Muscle of leg (tissue), 16 donors: ENCODE results near the gene PIP4K2A. TPM values are rescaled to one million over a fixed set of nuclear protein-coding genes. Genes with fewer than 3 reads are reported as not detected.
"Not testable (repeated sequence)": the region's sequence is repeated elsewhere in the genome, so short reads cannot be mapped to it uniquely, and the experiment has no call there.

Experiments used
- DNase-seq: peaks from one replicate; pipeline ENCODE4 v3.0.0; 2013
- H3K27ac ChIP-seq: one replicate; pipeline ENCODE4 v1.5.1; 2013; ENCODE audit warnings: mild to moderate bottlenecking, low read length, control low read depth
- H3K27me3 ChIP-seq: one replicate; pipeline ENCODE4 v1.6.1; 2013; ENCODE audit warnings: low read length; ENCODE audit not compliant: control insufficient read depth, insufficient read depth
- H3K36me3 ChIP-seq: one replicate; pipeline ENCODE4 v1.6.1; 2013; ENCODE audit warnings: low read length; ENCODE audit not compliant: control insufficient read depth, insufficient read depth
- H3K4me1 ChIP-seq: one replicate; pipeline ENCODE4 v1.6.1; 2013; ENCODE audit warnings: low read length; ENCODE audit not compliant: control insufficient read depth, insufficient read depth
- H3K4me3 ChIP-seq: one replicate; pipeline ENCODE4 v1.5.1; 2013; ENCODE audit warnings: low read length, control low read depth
- H3K9me3 ChIP-seq: replicated peaks from 2 replicates; pipeline ENCODE4 v1.6.1; 2013; ENCODE audit warnings: low read depth, low read length; ENCODE audit not compliant: control insufficient read depth
- WGBS: methylation state at CpG from one replicate; pipeline ENCODE4 v1.1.5; 2013; ENCODE audit warnings: missing lambda C conversion rate; ENCODE audit not compliant: insufficient coverage; 5-methylcytosine and 5-hydroxymethylcytosine counted together
- long read RNA-seq, 11 donors: transcript quantifications; one replicate each; lab custom pipeline, GENCODE V29; 2026
- polyA plus RNA-seq, 8 donors: library from polyadenylated mRNA; unstranded; fragments of 120-200 nt; gene quantifications; one replicate each; pipeline versions ENCODE4 v1.2.1 to v1.2.3, GENCODE V29; 2013; ENCODE audit warnings: inconsistent platforms in 1 of 8, low replicate concordance in 1 of 8; ENCODE audit not compliant: insufficient read length in 8 of 8, insufficient read depth in 1 of 8
- total RNA-seq: library from RNA; stranded (reverse); fragments of 120-200 nt; gene quantifications from one replicate; pipeline ENCODE4 v1.2.4, GENCODE V29; 2013

PIP4K2A gene
- total RNA-seq (18.3 TPM), polyA plus RNA-seq (10 to 100 TPM; 15.4 to 22.4 (median 17.9) TPM)
- long read RNA-seq, donor 1, partial matches to known transcripts, result 0 of 2 reads
- long read RNA-seq, donor 1, other reads (novel, unspliced or antisense), result 0 of 2 reads
- long read RNA-seq, donor 2, result 0 reads
- long read RNA-seq, donor 3, partial matches to known transcripts, result 0 of 4 reads
- long read RNA-seq, donor 3, other reads (novel, unspliced or antisense), result 0 of 4 reads
- long read RNA-seq, donor 4, partial matches to known transcripts, result 0 of 4 reads
- long read RNA-seq, donor 4, other reads (novel, unspliced or antisense), result 0 of 4 reads
- long read RNA-seq, donor 5, transcript PIP4K2A-202 (10 exons, 3,802 nt), result major isoform, 6 of 6 reads
- long read RNA-seq, donor 5, partial matches to known transcripts, result 0 of 6 reads
- long read RNA-seq, donor 5, other reads (novel, unspliced or antisense), result 0 of 6 reads
- long read RNA-seq, donor 6, partial matches to known transcripts, result 0 of 4 reads
- long read RNA-seq, donor 6, other reads (novel, unspliced or antisense), result 0 of 4 reads
- long read RNA-seq, donor 7, partial matches to known transcripts, result 0 of 4 reads
- long read RNA-seq, donor 7, other reads (novel, unspliced or antisense), result 0 of 4 reads
- long read RNA-seq, donor 8, partial matches to known transcripts, result 0 of 4 reads
- long read RNA-seq, donor 8, other reads (novel, unspliced or antisense), result 0 of 4 reads
- long read RNA-seq, donor 9, partial matches to known transcripts, result 0 of 3 reads
- long read RNA-seq, donor 9, other reads (novel, unspliced or antisense), result 0 of 3 reads
- long read RNA-seq, donor 10, transcript PIP4K2A-202 (10 exons, 3,802 nt), result major isoform, 6 of 6 reads
- long read RNA-seq, donor 10, partial matches to known transcripts, result 0 of 6 reads
- long read RNA-seq, donor 10, other reads (novel, unspliced or antisense), result 0 of 6 reads
- long read RNA-seq, donor 11, partial matches to known transcripts, result 0 of 1 reads
- long read RNA-seq, donor 11, other reads (novel, unspliced or antisense), result 0 of 1 reads

GRCh38 chr10:22714479-22715289, at the start of gene PIP4K2A:
PIP4K2A (minus strand) TSS chr10:22714578; CDS start chr10:22714326, 252 bp downstream.
- DNase-seq, result peak; percentile 91
- H3K4me3 ChIP-seq, result peak within 1 kb of the TSS; percentile 92
- H3K4me1 ChIP-seq, result peaks cover 13% of the 10 kb centered on the region
- WGBS, result 6% methylated on average over 83 of the region's 83 CpGs
- peak within 1 kb of the TSS; percentile 88 for H3K27ac ChIP-seq
- no peaks in the 10 kb centered on the region for H3K27me3 ChIP-seq
- no peaks in the 10 kb centered on the region for H3K36me3 ChIP-seq
- H3K9me3 ChIP-seq, result no peaks in the 10 kb centered on the region

GRCh38 chr10:22761569-22762220, 47.3 kb upstream of the PIP4K2A start:
- WGBS, result no CpG with 5 or more reads among the region's 1 CpG
- DNase-seq, result no peak
- no peak overlapping the region for H3K4me3 ChIP-seq
- H3K36me3 ChIP-seq, result no peaks in the 10 kb centered on the region
- H3K4me1 ChIP-seq, result no peaks in the 10 kb centered on the region
- no peak overlapping the region for H3K27ac ChIP-seq
- no peaks in the 10 kb centered on the region for H3K27me3 ChIP-seq
- H3K9me3 ChIP-seq, result no peaks in the 10 kb centered on the region

- H3K36me3 ChIP-seq, result no peaks in the 10 kb centered on the region
- H3K27ac ChIP-seq, result no peak overlapping the region
- H3K4me1 ChIP-seq, result no peaks in the 10 kb centered on the region
- no peak overlapping the region for H3K4me3 ChIP-seq
- no peaks in the 10 kb centered on the region for H3K27me3 ChIP-seq
- no peak for DNase-seq
- H3K9me3 ChIP-seq, result no peaks in the 10 kb centered on the region
Observed at GRCh38 chr10:22760025-22760424, 45.6 kb upstream of the PIP4K2A start.

- H3K4me1 ChIP-seq, result no peaks in the 10 kb centered on the region
- no peaks in the 10 kb centered on the region for H3K36me3 ChIP-seq
- no CpG with 5 or more reads among the region's 6 CpGs for WGBS
- no peak for DNase-seq
- H3K4me3 ChIP-seq, result no peak overlapping the region
- H3K27me3 ChIP-seq, result no peaks in the 10 kb centered on the region
- H3K9me3 ChIP-seq, result no peaks in the 10 kb centered on the region
- H3K27ac ChIP-seq, result no peak overlapping the region
Observed at GRCh38 chr10:22758867-22759266, 44.5 kb upstream of the PIP4K2A start.

GRCh38 chr10:22754296-22754695, 39.9 kb upstream of the PIP4K2A start:
- no CpG with 5 or more reads among the region's 4 CpGs for WGBS
- Histone ChIP-seq H3K27me3 (no peaks in the 10 kb centered on the region), H3K4me3 (no peak overlapping the region), H3K27ac (no peak overlapping the region), H3K4me1 (no peaks in the 10 kb centered on the region), H3K36me3 (no peaks in the 10 kb centered on the region), H3K9me3 (no peaks in the 10 kb centered on the region)
- no peak for DNase-seq

GRCh38 chr10:22753786-22754185, 39.4 kb upstream of the PIP4K2A start:
- Histone ChIP-seq H3K9me3 (no peaks in the 10 kb centered on the region), H3K36me3 (no peaks in the 10 kb centered on the region), H3K4me1 (no peaks in the 10 kb centered on the region), H3K27me3 (no peaks in the 10 kb centered on the region), H3K27ac (peak overlapping the region; percentile 10), H3K4me3 (no peak overlapping the region)
- WGBS, result no CpG with 5 or more reads among the region's 3 CpGs
- DNase-seq, result no peak

- Histone ChIP-seq H3K4me3 (no peak overlapping the region), H3K27ac (no peak overlapping the region), H3K36me3 (no peaks in the 10 kb centered on the region), H3K9me3 (no peaks in the 10 kb centered on the region), H3K27me3 (no peaks in the 10 kb centered on the region), H3K4me1 (no peaks in the 10 kb centered on the region)
- no CpG with 5 or more reads among the region's 2 CpGs for WGBS
- no peak for DNase-seq
Observed at GRCh38 chr10:22752272-22752889, 38.0 kb upstream of the PIP4K2A start.

GRCh38 chr10:22750131-22750530, 35.8 kb upstream of the PIP4K2A start:
- Histone ChIP-seq H3K4me1 (no peaks in the 10 kb centered on the region), H3K9me3 (no peaks in the 10 kb centered on the region), H3K27ac (no peak overlapping the region), H3K4me3 (no peak overlapping the region), H3K27me3 (no peaks in the 10 kb centered on the region), H3K36me3 (no peaks in the 10 kb centered on the region)
- DNase-seq, result no peak
- WGBS, result no CpG with 5 or more reads among the region's 2 CpGs

GRCh38 chr10:22744858-22745257, 30.5 kb upstream of the PIP4K2A start:
- no CpG with 5 or more reads among the region's 2 CpGs for WGBS
- H3K4me1 ChIP-seq, H3K36me3 ChIP-seq, H3K27me3 ChIP-seq, DNase-seq, H3K27ac ChIP-seq, H3K9me3 ChIP-seq, H3K4me3 ChIP-seq: not testable (repeated sequence)
